Hepatocyte (in vitro differentiated cells): Measurements from ENCODE around the gene NRG2.

ENCODE experiments used
- CTCF ChIP-seq: fragments of 200-600 bp; sonication (generic); IDR thresholded peaks from 2 replicates; pipeline ENCODE4 v1.5.1; 2016; ENCODE audit warnings: antibody characterized with exemption, mild to moderate bottlenecking; ENCODE audit not compliant: poor library complexity
- EZH2 ChIP-seq: fragments of 200-600 bp; sonication (generic); IDR thresholded peaks from 2 replicates; pipeline ENCODE4 v1.6.1; 2016; ENCODE audit warnings: antibody characterized with exemption, mild to moderate bottlenecking, borderline replicate concordance
- EZH2phosphoT487 ChIP-seq: fragments of 200-600 bp; sonication (generic); IDR thresholded peaks from one replicate; pipeline ENCODE4 v1.6.1; 2018; ENCODE audit warnings: antibody characterized with exemption, mild to moderate bottlenecking, low read depth, moderate library complexity; ENCODE audit not compliant: unreplicated experiment, severe bottlenecking

GRCh38 chr5:139854953-139855352 is 188.1 kb downstream of the NRG2 start:
- TF ChIP-seq CTCF (no peak), EZH2phosphoT487 (no peak), EZH2 (no peak)
